Left hindlimb (tissue), 1 donor: ENCODE results near the gene KLF16.
"Not testable (repeated sequence)": the region's sequence is repeated elsewhere in the genome, so short reads cannot be mapped to it uniquely, and the experiment has no call there.

ENCODE experiments used
- DNase-seq: peaks from one replicate; pipeline ENCODE4 v3.0.0-alpha.2; 2018

Gene KLF16

DNA sequence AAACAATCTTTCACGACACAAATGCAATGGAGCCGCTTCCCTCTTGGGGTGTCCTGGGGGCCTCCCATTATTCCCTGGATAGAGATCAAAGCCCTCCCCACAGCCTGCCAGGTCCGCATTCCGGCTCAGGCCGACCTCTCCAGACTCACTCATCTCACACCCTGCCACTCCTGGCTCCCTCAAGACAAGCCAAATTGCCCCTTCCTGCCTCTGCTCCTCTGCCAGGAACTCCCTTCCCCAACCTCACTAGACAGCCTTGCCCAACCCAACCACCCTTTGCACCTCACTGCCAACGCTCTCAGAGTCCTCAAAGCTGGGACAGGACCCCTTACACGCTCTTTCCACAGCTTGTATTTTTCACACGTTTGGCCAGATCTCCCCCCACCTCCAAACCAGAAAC is 20.4 kb upstream of the KLF16 start:
- DNase-seq = peak; percentile 23

DNA sequence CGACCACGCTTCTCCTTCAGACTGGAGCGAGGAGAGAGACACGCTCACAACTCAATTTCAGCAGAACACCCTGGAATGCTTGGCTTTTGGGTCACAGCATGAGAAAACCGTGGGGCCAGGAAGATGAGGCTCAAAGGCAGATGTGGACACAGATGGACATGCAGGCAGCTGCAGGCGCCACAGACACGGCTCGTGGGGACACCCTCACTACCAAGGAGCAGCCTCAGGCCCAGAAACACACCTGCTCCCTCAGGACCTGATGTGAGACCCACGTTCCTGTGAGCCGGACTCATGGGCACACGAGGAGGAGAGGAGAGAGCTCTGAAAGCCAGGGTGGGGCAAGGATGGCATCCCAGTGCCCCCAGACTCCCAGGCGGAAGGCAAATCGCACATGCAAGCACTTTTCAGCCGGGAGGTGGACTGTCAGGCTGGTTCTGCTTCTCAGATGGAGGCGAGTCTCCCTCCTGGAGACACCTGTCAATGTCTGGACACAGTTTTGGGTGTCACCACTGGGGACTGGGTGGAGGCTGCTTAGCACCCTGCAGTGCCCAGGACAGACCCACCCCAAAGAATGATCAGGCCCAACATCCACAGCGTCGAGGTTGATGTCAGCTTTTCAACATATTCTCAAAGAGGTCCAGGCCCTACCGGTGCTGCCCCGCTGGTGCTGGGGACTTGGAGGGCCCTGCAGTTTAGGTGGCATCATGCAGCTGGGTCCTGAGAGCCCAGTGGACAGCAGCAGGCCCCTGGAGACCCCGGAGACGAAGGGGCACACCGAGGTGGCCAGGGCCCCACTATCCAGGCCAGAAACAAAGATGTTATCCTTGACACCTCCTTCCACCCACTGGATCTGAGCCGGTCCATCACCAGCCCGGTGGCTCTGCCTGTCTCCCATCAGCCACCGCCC is 19.7 kb upstream of the KLF16 start:
- DNase-seq = peak; percentile 33

DNA sequence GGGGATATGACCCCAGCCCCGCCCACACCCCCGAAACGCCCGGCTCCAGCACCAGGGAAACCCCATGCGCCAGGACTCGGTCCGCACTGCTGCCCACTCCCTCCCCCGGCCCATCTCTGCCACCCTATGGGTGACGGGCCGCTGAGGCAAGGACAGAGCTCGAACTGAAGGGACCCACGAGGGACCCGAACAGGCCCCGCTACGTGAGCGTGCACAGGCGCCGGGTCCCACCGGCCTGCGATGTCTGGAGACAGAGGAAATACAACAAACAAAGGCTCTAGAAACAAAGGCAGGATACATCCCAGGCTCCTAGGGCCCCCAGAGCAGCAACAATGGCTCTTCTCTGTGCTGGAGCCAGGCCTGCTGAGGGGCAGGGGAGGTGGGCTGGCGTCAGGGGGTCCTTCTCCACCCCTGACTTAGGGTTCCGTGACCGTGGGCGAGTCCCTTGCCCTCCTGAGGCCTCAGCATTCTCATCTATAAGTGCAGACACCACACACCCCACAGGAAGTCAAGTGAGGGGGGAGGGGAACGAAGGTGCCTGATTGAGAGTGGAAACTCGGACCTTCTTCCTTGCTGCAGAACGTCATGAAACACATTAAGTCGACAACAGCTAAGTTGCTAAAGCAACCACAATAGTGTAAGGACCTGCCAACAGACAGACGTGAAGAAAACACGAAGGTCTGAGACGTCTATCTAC is 18.9 kb upstream of the KLF16 start:
- peak; percentile 31 for DNase-seq

DNA sequence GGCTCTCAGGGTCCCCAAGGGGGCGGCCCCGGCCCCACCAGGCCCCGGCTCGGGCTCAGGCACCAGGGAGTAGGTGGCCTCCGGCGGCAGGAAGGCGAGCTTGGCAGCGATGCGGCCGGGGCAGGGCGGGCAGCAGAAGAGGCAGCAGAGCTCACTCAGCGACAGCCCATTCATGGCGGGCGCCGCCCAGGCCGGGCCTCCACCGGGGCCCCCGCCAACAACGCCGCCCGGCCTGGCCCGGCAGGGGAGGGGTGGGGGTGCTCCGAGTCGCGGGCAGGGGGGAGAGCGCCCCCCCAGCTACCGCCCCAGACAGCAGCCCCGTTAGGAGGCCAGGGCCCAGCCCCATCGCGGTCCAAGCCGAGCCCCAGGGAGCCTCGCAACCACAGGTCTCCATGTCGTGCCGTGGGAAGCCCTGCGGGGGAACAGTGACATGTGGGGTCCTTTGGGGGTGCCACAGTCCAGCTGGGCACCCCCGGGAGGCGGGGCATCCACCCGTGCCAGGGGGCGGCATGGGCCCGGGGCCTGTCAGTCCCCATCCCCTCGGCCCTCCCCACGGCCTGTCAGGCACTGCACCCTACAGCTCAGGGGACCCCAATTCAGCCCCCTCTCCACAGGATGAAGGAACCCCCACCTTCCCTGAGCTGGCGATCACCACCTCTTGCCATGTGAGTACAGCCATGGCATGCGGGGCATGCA is 18.2 kb upstream of the KLF16 start:
- peak; percentile 30 for DNase-seq

DNA sequence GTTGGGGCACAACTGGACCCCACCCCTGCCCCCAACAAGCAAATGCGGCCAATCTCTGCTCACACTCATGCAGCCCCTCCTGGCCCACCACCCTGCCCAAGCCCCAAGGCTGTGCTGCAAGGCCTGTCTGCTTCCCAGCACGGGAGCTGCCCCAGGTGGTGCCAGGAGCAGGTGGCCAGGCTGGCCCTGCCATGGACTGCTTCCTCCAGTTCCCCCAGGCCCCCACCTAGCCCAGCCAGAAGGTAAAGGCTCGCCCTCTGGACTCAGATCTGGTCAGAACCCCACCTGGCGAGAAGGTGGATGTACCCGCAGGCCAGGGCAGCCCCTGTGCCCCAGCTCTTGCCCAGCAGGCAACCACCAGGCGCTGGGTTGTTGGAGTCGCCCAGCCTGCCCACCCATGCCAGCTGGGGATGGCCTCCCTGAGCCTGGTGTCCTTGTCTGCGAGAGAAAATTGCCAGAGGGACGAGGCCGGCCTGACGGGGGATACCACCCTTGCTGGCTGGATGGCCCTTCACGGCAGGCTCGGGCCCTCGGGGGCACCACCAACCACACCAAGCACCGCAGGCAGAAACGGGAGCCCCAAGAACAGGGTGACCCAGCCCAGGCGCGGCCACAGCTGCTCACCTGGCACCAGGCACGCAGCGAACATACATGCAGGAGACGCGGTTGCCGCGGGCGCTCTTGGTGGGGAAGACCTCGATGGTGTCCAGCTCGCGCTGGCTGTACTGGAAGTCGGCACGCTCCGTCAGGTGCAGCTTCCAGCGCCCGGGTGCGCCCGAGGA is 17.4 kb upstream of the KLF16 start:
- peak; percentile 25 for DNase-seq

DNA sequence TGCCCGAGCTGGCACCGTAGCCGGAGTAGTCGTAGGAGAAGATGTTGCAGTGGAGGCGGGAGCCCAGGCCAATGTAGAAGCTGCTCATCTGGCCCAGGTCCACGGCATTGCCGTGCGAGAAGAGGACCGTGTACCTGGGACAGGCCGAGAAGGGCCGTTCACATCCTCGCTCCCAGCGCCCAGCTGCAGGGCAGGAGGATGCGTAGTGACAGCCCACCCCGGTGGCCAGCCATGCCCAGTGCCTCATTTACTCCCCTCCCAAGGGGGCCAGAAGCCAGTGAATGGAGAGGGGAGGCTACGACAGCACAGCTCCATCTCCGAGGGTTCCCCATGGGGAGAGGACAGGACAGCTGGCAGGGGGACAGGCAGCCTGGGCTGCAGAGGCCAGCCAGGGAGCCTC is 16.6 kb upstream of the KLF16 start:
- not testable (repeated sequence) for DNase-seq

DNA sequence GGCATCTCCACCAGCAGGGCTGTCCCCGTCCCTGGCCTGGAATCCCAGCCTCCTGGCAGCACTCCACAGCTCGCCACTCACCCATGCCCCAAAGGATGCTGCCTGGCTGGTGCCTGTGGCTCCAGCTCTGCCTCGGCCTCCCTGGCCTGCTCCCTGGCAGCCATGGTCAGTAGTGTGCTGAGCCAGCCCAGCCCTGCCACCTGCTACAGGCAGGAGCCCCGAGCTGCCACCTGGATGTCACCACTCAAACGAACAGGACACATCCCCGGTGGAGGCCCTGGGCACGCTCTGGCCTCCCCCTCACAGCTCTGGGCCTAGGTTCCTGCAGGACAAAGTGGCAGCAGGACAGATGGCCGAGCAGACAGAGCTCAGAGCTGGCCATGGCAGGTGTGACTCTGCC is 15.2 kb upstream of the KLF16 start:
- DNase-seq = not testable (repeated sequence)

DNA sequence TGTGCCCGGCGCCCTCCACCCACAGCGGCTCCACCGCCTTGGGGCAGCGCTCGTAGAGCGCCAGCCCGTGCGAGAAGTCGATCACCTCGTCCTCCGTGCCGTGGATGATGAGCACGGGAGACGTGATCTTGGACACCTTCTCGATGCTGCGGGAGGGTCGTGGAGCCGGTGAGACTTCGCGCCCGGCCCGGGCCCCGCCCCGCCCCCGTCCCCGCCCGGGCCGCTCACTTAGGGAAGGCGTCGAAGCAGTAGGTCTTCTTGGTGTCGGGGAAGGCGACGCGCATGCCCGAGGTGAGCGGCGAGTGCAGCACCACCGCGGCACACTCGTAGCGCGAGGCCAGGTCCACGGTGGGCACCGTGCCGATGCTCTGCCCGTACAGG is 13.9 kb upstream of the KLF16 start:
- DNase-seq = not testable (repeated sequence)

DNA sequence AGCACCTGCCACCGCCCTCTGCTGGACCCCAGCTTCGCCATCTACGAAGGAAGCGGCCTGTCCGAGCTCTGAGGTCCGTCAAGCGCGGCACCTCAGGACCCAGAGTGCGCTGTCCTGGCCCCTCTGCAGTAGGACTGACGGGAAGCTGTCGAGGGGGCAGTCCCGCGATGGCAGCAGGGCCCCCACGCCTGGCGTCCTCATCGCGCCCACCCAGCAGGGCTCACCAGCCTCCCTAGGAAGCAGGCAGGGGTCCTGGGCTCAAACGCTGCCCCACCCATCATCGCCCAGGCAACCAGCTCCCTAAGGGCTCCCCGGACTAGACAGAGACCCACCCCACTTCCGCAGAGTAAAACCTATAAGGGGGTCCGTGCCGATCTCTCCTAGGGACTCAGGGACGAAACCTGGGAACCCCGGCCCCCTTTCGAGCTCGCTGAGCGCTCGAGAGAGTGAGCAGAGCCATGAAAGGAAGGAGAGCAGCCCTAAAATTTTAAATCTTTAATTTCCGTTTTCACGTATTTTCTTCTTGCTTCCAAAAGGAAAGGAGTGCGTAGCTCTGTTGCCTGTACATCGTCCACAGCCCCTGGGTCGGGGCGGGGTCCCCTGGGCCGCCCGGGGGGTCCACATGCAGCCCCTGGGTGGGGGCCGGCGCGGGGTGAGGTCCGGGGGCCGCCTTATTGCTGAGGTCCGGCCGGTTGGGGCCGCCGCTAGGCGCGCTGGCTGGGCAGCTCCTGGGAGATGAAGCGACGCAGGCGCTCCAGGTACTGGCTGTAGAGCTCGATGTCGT is 13.3 kb upstream of the KLF16 start:
- DNase-seq = peak; percentile 48

DNA sequence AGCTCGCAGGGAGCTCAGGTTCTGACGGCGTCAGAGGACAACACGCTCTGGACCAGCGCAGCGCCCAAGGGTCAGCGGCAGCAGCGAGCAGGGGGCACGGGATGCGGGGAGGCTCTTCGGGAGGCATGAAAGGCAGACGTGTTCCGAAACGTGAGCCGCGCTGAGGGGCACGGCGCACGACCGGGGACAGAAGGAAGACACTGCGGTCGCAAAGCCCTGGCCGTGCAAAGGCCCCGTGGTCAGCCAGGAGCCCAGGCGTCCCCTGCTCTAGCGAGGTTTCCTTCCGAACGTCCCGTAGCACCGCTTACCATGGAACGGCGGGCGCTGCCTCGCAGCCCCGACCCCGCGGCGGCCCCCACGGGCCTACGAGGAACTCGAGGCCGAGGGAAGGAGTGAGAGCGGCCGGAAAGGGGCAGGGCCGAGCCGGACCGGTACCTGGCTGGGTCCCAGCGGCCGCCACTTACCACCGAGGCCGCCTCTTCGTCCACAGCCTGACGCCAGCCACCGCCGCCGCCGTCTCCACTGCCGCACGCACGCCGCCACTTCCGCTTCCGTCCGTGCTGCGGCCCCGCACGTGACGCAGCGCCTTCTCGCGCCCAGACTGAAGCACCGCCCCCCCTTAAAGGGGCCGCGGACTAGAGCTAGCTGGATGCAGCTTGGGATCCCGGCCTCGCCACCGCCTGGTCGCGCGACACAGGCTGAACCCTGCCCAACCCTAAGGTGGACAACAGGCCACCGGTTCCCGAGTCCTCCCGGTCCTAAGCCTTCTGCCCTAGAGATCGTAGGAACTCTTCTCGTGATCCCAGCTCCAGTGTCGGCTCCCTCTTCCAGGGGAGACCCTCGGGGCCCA is 12.5 kb upstream of the KLF16 start:
- peak; percentile 91 for DNase-seq

DNA sequence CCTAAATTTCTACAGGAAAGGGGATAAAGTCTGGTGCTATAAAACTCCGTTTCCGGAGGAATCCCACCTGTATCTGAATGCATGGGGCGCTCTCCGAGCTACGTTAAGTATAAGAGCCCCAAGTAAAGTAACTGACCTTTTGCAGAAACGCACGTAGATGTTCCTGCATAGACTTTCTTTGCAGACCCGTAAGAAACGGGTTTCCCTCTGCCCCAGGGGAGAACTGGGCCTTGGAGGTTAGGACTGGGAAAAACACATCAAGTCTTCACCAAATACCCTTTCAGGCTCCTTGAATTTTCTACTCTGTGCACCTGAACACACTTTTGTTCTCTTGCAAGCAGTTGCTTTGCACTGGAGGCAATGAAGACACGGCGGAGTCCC is 11.9 kb upstream of the KLF16 start:
- not testable (repeated sequence) for DNase-seq

DNA sequence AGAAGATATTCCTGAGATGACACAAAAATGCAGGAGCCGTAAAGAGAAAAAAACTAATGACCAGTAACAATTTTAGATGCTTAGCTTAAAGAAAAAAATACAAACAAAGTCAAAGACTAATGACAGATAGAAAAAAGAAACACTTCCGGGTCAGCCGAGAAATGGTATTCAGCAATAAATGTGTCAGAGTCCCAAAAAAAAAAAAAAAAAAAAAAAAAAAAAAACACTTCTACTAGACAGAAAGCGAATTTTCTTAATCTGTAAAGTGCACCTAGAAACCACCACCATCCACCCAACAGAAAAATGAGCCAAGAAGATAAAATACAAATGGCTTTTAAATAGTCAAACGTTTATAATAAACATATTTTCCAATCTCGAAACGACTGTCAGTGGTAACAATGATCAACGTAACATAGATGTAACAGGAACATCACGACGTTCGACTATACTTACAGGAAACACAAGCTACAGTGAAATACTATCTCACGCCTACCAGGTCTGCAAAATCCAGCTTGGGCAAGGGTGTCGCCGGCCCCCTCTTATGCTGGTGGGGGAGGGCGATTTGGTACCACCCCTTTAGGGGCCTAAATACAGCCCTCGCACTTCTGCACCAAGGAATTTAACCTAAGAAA is 11.3 kb upstream of the KLF16 start:
- peak; percentile 27 for DNase-seq

DNA sequence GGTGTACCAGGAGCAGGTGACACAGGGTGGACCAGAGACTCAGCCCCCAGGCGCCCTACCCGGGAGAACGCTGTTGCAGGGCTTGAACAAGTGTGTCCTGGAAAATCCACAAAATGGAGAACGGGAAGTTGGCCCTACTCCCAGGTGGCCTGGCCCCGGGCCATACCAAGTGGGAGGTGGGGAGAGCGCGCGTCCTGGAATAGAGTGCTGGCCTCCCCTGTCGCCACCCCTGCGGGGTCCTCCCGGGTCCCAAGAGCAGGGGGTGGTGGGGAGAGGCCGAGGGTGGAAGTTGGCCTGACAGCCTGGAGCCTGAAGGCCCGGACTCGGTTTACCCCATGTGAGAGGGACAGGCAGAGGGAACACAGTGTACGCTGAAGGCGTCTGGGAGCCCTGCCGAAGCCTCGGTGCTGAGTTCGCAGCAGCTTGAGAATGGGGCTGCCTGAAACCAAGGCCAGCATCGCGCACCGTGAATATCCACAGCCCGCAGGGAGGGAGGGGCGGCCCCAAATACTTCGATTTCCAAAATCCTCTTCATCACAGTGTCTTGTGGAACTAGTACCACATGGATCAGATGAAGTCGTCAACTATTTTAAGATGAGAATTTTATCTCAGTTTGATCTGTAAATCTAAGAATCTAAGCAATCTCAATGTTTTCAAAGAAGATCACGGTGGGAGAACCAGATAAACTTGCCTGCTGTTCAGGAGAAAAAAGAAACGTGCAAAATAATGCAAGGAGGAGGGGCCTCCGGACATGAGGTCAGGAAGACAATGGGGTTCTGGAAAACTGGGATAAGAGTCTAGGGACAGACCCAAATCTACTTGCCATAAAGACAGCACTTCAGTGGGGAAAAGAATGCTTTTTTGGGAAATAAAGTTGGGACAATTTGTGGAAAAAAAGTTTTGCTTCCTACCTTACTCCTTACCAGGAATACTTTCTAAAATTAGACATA is 10.4 kb upstream of the KLF16 start:
- DNase-seq = peak; percentile 31

DNA sequence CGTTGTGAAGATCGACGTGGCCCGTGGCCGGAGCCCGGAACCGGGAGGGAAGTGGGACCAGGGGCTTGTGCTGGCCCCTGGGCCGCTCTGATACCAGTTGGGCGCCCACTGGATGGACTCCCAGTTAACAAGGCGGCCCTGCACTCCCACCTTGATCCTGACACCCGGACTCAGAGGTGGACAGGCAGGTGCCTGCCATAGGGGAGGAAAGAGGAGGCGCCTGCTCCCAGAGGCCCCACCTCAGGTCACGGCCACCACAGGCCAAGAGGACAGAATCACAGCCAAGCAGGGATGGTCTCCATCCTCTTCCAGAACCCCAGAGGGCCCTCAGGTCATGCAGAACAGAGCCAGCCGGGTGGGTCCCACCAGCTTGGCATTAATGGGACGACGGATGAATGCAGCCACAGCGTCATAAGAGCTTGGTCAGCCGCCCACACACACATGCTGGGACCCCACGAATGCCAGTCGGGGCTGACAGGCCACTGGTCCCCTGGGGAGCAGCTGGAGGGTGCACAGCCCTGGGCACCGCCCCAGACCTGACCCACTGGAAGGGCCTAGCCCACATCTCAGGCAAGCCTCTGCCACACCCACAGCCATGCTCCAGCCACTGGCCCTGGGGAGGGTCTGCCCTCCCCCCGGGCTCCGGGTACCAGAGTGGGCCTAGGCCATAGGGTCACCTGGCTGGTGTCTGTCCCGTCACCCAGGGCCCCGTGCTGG is 9.6 kb upstream of the KLF16 start:
- peak; percentile 34 for DNase-seq

DNA sequence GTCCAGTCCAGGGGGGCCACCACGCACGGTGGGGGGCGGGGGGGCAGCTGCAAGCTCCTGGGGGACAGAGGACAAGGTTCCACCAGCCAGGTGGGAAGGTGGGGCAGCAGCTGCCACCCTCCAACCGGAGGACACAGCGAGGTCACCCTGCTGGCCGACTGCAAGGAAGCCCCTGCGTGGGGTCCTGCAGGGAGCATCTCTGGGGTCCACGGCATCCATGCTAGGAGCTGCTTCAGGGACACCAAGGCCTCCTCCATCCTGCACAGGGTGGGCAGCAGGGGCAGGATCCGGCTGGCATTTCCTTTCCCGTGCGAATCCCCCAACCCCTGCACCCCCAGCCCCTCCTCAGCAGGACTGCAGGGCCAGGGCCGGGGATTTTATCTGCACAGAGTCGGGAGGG is 8.3 kb upstream of the KLF16 start:
- DNase-seq = peak; percentile 29

DNA sequence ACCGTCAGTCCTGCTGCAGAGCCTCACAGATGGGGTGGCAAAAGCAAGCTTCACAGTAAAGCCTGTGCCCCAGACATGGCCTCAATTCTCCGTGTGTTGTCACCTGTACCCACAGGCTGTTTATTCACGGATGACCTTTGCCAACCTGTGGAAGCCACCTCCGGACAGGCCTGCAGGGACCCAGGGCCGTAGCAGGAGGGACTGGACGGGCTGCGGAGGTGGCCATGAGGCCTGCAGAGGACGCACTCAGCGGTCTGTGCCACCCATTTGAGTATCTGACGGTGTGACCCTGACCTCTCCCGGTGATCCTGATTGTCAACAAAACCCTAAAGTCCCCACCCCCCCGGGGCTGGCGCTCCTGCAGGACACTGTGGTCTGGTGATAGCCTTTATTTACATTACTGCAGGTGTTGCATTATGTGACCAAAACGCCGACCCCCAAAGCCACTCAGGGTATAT is 7.8 kb upstream of the KLF16 start:
- peak; percentile 30 for DNase-seq

DNA sequence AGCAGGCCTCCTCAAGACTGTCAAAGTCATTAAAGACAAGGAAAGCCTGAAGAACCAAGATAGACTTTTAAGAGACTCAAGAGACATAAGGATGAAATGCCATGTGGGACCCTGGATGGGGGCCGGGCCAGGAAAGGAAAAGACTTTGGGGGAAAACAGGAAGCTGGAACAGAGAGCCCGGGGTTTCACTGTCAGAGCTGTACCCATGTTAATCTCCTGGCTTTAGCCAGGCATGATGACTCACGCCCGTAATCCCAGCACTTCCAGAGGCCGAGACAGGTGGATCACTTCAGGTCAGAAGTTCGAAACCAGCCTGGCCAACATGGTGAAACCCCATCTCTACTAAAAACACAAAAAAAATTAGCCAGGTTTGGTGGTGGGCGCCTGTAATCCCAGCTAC is 5.6 kb upstream of the KLF16 start:
- DNase-seq = no peak

DNA sequence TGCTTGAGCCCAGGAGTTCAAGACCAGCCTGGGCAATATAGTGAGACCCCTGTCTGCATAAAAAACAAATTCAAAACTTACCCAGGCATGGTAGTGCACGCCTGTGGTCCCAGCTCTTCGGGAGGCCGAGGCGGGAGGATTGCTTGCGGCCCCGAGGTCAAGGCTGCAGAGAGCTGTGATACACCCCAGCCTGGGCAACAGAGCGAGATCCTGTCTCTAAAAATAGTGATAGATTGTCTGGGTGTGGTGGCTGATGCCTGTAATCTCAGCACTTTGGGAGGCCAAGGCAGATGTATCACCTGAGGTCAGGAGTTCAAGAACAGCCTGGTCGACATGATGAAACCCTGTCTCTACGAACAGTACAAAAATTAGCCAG is 4.0 kb upstream of the KLF16 start:
- no peak for DNase-seq
